ENCODE data around the gene MAGEA1.
"Not testable (repeated sequence)": the region's sequence is repeated elsewhere in the genome, so short reads cannot be mapped to it uniquely, and the experiment has no call there.

The MAGEA1 gene

DNA sequence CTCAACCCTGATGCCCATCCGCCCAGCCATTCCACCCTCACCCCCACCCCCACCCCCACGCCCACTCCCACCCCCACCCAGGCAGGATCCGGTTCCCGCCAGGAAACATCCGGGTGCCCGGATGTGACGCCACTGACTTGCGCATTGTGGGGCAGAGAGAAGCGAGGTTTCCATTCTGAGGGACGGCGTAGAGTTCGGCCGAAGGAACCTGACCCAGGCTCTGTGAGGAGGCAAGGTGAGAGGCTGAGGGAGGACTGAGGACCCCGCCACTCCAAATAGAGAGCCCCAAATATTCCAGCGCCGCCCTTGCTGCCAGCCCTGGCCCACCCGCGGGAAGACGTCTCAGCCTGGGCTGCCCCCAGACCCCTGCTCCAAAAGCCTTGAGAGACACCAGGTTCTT lies at the start of gene MAGEA1:
Gene MAGEA1 (plus strand): TSS at position 154 of the 400 bp plus-strand sequence. CDS start 3,106 bp downstream, outside the sequence.
- DNase-seq: no peak

- not testable (repeated sequence) for DNase-seq
These were observed 46.2 kb upstream of the MAGEA1 start for GRCh38 chrX:153132924-153133323.

GRCh38 chrX:153139074-153139473 lies 40.0 kb upstream of the MAGEA1 start:
- not testable (repeated sequence) for DNase-seq

- not testable (repeated sequence) for DNase-seq
These were observed 32.8 kb upstream of the MAGEA1 start for GRCh38 chrX:153146288-153146687.

- no peak for DNase-seq
These were observed 25.6 kb upstream of the MAGEA1 start for GRCh38 chrX:153153516-153153915.

DNA sequence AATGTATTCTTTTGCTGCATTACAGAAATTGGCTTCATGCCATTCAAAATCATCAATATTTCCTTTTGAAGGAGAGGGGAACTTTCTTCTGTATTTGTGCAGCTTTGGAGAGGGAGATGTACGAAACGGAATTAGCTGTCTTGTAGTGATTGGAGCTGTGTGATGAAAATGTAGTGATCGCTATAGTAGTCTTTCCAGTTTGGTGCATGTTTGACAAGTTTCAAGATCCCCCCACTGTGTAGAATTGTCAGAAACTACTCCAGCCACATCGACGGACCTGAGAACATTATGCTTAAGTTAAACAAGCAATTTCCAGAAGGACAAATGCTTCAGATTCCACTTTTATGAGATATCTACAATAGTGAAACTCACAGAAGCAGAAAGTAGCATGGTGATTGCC lies 21.6 kb upstream of the MAGEA1 start:
- DNase-seq: no peak

- DNase-seq: no peak
These were observed 20.8 kb upstream of the MAGEA1 start for GRCh38 chrX:153158319-153158718.

DNA sequence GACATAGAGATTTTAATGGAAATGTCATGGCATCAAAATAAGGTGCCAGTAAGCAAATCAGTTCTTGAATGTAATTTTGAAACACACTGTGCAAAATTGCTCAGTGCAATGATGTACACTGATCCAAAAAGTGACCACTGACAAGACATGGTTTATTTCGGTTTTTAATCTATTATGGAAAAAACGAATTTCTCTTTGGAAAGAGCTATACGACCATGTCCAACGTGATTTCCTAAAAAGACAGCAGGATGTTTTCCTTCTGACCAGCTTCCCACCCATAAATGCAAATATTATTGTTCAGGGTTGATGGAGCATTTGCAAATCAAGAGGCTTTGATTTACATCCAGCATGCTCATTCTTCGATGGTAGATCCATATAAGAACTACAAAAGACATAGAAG lies 17.1 kb upstream of the MAGEA1 start:
- no peak for DNase-seq

GRCh38 chrX:153164733-153165132 lies 14.4 kb upstream of the MAGEA1 start:
- no peak for DNase-seq

- DNase-seq: not testable (repeated sequence)
These were observed 10.7 kb upstream of the MAGEA1 start for GRCh38 chrX:153168423-153168822.

- no peak for DNase-seq
These were observed 2.7 kb downstream of the MAGEA1 start for GRCh38 chrX:153181822-153182221.

GRCh38 chrX:153184787-153185186 lies 5.7 kb downstream of the MAGEA1 start:
- DNase-seq: no peak

DNA sequence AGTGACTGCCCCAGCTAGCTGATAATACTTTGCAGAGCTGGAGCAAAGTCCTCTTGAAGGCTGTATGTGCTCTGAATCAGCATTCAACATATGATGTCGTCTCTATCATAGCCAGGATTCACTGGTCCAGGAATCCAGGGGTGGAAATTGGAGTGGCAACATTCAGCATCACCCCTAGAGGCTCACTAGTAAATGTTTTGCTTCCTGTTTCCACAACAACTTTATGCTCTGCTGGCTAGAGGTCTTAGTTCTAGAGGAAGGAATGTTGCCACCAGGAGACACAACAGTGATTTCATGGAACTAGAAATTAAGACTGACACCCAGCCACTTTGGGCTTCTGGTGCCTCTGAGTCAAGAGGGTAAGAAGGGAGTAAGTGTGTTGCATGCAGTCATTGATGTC lies 11.3 kb downstream of the MAGEA1 start:
- no peak for DNase-seq

DNA sequence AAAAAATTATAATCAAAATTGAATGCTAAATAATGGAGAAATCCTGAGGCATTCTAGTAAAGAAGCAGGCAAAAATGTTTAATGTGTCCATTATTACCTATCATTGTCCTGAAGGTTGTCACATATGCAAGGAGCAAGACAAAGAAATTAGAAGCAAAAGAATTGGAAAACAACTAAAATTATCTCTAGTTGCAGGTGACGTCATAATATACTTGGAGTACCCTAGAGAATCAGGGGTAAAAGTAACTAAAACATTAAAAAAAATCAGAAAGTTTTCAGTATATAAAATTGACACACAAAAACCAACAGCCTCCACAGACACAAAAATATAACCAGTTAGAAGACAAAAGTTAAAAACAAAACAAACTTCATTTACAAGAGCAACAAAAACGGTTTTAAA lies 21.4 kb downstream of the MAGEA1 start:
- no peak for DNase-seq

GRCh38 chrX:153206425-153207046 lies 27.5 kb downstream of the MAGEA1 start:
- no peak for DNase-seq

DNA sequence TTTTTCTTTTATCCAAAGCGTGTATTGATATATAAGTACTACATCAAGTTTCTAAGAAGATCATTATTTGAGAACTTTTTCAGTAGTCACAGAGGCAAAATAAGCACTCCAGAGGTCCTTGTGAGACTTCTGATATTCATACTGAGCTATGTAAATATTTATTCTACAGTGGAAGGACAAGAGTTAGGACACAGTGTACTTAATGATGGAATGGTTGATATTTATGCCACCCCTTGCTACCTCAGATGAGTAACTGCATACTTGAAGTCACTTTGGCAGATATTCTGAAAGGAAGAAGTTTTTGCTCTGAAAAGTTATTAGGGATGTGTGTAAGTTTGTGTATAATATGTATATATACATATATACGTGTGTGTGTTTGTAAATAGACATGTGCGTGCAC lies 30.3 kb downstream of the MAGEA1 start:
- no peak for DNase-seq

DNA sequence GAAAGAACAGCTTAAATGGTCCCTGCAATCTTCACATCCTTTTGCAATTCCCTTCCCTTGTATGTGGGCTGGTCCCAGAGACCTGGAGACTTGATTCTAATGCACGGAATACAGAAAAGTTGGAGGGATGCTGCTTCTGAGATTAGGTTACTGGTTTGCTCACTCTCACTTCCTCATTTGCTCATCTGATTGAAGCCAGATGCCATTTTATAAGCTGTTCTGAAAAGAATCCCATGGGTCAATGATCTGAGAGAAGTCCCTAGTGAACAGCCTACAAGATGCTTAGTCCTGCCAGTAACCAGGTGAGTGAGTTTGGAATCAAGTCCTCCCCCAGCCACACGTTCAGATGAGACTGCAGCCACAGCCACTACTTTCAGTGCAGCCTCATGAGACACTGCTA lies 35.9 kb downstream of the MAGEA1 start:
- no peak for DNase-seq

GRCh38 chrX:153216926-153217325 lies 37.8 kb downstream of the MAGEA1 start:
- DNase-seq: no peak

GRCh38 chrX:153225438-153226098 lies 46.5 kb downstream of the MAGEA1 start:
- DNase-seq: no peak

GRCh38 chrX:153226344-153227185 lies 47.5 kb downstream of the MAGEA1 start:
- no peak for DNase-seq

Measured in activated CD8-positive, alpha-beta memory T cell treated with anti-CD3 and anti-CD28 coated beads, Interleukin-2, amount 50 U/mL, for 48 hours (primary cell).